ENCODE results near the gene DAZAP1.
"Not testable (repeated sequence)": the region's sequence is repeated elsewhere in the genome, so short reads cannot be mapped to it uniquely, and the experiment has no call there.

DAZAP1 gene

DNA sequence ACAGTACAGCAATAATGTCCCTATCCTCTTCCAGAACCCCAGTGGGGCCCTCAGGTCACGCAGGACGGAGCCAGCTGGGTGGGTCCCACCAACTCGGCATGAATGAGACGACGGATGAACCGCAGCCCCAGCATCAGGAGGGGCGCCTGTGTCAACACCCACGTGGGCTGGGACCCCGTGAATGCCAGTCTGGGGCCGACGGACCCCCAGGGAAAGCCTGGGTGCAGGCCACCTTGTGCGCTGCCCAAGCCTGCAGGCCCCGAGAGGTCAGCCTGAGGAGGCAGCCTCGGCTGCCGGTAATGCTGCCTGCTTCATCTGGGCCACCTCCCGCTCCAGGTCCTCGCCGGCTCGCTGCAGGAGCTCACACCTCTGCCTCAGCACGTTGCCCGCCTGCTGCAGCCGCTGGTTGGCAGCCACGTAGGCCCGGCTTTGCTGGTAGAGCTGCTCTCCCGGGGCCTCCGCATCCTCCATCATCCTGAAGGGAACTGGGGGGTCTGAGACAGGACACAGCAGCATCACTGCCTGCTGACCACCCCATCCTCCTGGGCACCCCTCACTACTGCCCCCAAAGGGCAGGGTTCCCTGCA lies 67.5 kb downstream of the DAZAP1 start:
- DNase-seq = no peak

DNA sequence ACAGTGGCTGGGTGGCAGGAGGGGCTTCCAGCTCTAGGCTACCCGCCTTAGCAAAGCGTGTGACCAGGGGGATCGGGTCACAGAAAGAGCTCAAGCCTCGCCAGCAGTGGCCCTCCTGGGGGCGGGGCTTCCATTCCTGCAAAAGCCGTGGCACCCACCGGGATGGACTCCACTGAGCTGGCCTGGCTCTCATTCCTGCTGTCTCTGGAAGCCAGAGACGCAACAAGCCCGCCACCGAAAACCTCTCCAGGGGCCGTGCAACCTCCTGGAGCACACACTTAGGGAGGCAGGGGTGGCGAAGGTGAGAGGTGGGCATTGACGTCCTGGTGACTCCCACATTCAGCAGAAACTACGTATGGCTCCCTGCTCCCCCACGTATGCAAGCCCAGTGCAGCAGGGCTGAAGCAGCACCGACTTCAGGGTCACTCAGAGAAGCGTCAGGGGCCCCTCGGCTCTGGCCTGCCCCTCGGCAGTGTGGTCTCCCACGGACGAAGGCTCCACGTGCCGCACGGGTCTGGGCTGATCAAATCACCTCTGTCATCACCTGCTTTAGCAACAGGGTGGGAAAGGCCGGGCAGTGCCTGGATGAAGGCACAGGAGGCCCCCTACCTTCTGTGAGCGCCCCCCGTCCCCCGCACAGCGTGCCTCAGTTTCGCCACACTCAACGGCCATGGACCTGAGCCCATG lies 68.5 kb downstream of the DAZAP1 start:
- no peak for DNase-seq

DNA sequence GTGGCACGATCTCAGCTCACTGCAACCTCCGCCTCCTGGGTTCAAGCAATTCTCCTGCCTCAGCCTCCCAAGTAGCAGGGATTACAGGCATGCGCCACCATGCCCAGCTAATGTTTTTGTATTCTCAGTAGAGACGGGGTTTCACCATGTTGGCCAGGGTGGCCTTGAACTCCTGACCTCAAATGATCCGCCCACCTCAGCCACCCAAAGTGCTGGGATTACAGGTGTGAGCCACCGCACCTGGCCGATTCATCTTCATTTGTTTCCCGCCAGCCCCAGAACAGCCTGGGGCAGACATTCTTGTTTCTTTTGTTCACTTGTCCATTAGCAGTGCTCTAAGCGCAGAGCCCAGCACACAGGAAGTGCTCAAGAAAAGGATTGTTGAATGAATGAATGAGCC lies 69.7 kb downstream of the DAZAP1 start:
- DNase-seq = not testable (repeated sequence)

DNA sequence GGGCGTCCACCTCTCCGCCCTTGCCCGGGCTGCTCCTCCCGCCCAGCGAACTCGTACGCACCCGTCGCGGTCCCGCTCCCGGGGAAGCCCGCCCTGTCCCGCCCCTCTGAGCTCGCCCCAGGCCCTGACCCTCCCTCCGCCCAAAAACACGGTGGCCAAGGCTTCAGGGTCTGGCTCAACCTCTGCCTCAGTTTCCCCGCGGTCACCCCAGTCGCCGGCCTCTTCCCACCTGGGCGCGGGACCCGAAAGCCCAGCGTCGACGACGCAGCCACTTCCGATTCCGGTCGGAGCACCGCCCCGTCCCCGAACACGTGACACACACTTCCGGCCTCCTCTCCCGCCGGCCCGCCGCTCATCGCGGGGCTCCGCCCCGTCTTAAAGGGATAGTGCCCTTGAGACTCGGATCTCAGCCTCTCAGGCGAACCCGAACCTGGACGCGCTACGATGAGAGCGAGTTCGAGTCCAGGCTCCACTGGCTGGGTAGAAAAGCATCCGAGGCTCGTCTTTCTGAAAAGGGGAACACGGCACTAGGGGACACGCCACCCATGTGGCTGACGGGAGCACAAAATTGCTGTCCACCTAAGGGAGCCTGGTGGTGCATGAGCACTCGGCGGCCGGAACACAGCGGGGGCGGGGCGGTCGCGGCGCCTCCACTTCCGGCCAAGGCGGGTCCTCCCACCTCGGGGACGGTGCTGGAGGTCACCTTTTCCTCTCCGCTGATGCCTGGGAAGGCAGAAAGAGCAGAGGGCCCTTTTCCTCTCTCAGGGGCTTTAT lies 71.7 kb downstream of the DAZAP1 start, which contains the start of gene C19orf25:
TSS of gene C19orf25 (minus strand) at position 282 of the 774 bp plus-strand sequence. CDS start 312 bp downstream, outside the sequence.
- peak; percentile 88 to 91 for DNase-seq

DNA sequence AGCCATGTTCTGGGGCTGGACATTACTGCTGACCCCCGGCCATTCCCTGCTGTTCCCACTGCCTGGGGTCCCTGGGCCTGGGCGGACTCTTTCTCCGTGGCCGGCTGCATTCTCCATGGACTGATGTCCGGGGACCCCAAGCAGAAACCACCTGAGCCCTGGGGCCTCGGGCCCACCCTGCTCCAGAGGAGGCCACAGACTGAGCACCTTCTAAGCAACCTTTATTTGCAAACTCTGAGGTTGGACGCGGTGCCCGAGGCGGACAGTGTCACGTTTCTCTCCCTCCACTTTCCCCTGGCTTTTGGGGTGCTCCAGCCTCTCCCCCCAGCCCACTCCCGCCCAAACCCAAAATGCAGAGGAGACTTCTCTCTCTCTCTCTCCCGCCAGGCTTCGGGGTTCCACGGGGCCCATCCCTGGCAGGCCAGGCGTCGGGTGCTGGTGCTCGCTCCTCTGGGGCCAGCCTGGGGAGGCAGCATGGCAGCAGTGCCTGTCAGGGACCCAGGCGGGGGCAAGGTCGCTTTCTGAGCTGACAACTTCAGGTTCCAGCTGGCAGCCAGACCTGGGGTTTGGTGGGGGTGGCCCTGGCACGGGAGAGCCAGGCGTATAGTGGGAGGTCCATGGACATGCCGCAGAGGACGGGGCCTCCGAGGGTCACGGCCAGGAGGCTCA lies 74.0 kb downstream of the DAZAP1 start:
- DNase-seq = no peak

DNA sequence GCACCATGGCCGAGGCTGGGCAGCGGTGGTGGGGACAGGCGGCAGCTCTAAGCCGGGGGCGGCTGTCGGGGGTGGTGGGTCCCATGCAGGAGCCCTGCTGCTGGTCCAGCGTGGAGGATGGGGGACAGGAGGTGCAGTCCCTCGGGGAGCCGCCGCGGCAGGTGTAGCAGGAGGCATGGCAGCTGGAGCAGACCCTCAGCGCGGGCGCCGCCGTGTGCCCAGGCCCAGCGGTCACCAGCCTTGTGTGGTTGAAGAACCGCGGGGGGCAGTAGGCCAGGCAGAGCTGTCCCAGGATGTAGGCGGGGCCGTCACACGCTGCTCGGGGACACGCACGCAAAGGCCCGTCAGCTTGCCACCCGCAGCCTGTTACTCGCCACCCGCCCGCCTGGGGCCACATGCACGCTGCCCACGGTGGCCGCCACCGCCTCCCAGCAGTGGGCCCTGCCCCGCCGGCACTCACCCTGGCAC lies 74.5 kb downstream of the DAZAP1 start:
- no peak for DNase-seq

DNA sequence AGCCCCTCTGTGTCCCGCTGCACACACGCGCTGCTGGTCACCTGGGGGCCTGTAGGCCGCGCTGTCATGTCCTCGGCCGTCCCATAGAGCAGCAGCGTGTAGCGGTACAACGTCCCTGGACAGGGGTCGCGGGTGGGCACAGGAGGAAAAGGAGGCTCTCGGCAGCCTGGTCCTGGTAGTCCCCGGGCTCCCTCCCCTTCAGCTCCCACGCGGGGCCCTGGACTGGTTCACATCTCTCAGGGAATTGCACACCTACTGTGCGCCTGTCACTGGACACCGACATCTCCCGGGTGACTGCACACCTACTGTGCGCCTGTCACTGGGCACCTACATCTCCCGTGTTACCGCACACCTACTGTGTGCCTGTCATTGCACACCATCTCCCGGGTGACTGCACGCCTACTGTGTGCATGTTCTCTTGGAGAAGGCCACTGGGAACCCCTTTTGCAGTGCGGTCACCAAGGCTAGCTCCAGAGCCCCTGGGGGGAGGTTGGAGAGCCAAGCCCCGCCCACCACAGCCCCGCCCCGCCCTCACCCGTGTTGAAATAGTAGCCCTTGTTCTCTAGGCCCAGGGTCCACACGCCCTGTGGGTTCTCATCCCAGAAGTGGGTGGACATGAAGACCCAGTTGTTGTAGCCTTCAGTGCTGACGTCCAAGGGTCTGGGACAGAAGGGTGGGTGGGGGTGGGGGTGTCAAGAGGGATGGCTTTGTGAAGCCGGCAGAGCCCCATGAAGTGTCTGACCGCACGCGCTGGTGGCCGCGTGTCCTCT lies 75.2 kb downstream of the DAZAP1 start:
- DNase-seq = no peak

DNA sequence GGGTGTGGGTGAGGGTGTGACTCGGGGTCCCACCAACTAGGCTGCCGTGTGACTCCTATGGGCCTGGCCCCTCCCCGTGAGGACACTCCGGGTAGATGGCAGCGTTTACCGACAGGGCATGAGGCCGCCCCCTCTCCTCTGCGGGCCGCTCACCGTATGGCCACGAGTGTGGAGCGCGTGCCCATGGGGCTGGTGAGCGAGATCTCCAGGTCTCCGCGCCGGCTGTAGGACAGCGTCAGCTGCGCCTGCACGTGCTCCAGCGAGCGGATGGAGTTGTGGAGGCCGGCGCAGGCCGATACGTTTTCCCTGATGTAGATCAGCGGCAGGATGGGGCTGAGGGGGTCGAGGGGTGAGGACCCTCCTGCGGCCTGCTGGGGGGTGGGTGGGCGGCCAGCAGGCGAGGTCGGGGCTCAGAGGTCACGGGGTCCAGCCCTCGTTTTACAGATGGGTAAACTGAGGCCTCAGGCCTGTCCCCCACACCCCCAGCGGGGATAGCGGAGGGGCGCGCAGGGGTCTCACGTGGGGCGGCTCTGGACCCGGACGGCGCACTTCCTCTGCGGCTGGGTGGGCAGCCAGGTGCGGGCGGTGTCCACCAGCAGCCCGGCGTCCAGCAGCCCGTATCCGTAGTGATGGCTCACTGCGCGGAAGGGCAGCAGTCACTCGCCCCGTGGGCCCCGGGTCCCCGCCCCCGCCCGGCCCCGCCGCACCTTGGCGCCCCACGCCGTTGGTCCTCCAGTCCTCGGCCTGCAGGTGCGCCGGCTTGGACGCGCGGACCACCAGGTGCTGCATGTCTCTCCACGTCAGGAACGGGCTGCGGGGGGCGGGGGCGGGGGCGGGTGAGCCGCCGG lies 76.0 kb downstream of the DAZAP1 start:
- DNase-seq = no peak

DNA sequence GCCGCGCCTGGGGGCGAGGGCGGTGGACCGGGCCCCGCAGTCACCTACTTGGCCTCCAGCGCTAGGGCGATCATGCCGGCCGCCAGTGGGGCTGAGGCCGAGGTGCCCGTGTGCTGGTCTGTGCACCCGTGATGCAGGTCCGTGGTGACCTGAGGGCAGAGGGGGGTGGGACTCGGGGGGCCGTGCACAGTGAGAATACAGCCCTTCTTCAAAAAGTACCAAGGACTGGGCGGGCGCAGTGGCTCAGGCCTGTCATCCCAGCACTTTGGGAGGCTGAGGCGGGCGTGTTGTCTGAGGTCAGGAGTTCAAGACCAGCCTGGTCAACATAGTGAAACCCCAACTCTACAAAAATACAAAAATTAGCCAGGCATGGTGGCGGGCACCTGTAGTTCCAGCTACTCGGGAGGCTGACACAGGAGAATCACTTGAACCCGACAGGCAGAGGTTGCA lies 76.6 kb downstream of the DAZAP1 start:
- DNase-seq = no peak

Data from SHP77 (cell line).